GM10248 (cell line): ENCODE results near the gene H2BK1.

Experiments
- CTCF ChIA-PET: fragments of 300-600 bp; sonication (Branson Sonifier 250); formaldehyde crosslinking; extraction: SDS; loops from one replicate; lab custom pipeline; 2021; ENCODE audit warnings: antibody characterized with exemption; lab: Yijun Ruan, JAX
- POLR2A ChIA-PET: fragments of 350-650 bp; sonication (Branson Sonifier 250); formaldehyde crosslinking; extraction: SDS; loops from one replicate; lab custom pipeline; 2020; ENCODE audit warnings: antibody characterized with exemption; lab: Yijun Ruan, JAX
- DNase-seq: peaks from one replicate; pipeline ENCODE4 v3.0.0; 2012; ENCODE audit errors: extremely low spot score
- TF ChIP-seq, protein P1 (sequence below): IDR thresholded peaks from 2 replicates; pipeline ENCODE4 v1.5.1; 2012; ENCODE audit warnings: mild to moderate bottlenecking, low read depth; ENCODE audit errors: extremely low read depth, missing control alignments, control extremely low read depth

Gene H2BK1

DNA sequence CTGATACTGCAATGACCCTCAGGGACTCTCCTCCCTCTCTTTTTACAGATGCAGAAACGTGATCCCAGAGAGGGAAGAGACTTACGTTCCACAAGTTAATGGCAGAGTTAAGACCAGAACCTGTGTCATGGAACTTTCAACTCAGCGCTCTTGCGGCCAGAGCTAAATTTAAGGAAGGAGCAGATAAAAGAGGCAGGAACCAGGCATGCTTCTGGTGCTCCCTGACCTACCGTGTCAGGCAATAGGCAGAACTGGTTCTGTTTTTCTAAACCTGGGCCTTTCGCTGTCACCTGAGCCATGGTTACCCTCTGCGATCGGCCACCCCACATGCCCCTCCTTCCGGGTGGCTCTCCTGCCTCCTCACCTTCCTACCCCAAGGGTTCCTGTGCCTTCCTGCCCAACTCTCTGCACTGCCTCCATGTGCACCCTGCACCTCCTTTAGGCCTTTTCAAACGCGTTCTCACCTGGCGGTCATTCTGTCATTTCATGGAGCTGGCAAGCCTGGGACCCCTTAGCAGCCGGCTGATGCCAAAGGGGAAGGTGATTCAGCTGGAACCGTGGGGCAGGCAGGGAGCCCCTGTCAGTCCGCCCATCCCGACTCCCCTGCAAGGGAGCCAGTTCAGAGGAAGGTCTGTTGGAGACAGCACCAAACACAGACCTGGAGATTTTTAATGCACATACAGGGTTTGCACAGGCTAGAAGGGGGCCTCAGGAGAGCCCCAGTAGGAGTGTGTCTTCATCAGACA is 35.1 kb downstream of the H2BK1 start:
- ChIA-PET CTCF (interaction anchor here (0.9 to 3.5 kb wide), 3 partner anchors 9 to 69 kb away, joined by 3 to 12 read pairs (median 11); no protein-coding TSS in a partner anchor), POLR2A (no interaction called here)
- TF ChIP-seq, protein P1, sequence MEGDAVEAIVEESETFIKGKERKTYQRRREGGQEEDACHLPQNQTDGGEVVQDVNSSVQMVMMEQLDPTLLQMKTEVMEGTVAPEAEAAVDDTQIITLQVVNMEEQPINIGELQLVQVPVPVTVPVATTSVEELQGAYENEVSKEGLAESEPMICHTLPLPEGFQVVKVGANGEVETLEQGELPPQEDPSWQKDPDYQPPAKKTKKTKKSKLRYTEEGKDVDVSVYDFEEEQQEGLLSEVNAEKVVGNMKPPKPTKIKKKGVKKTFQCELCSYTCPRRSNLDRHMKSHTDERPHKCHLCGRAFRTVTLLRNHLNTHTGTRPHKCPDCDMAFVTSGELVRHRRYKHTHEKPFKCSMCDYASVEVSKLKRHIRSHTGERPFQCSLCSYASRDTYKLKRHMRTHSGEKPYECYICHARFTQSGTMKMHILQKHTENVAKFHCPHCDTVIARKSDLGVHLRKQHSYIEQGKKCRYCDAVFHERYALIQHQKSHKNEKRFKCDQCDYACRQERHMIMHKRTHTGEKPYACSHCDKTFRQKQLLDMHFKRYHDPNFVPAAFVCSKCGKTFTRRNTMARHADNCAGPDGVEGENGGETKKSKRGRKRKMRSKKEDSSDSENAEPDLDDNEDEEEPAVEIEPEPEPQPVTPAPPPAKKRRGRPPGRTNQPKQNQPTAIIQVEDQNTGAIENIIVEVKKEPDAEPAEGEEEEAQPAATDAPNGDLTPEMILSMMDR, result no peak
- DNase-seq, result no peak

- POLR2A ChIA-PET, result no interaction called here
- DNase-seq, result no peak
- TF ChIP-seq, protein P1, result no peak
- CTCF ChIA-PET, result interaction anchor here (3.5 kb wide), 1 partner anchor 70 kb away, joined by 11 read pairs; no protein-coding TSS in a partner anchor
These were observed 35.8 kb downstream of the H2BK1 start for GRCh38 chr7:151174246-151175046.

GRCh38 chr7:151173386-151174245 is 36.7 kb downstream of the H2BK1 start:
- DNase-seq, result no peak
- ChIA-PET POLR2A (no interaction called here), CTCF (no interaction called here)
- TF ChIP-seq, protein P1, result no peak

- TF ChIP-seq, protein P1, result peak; percentile 100
- peak; percentile 92 for DNase-seq
- ChIA-PET CTCF (interaction anchor here (0.8 to 1.3 kb wide), 13 partner anchors 9 to 378 kb away, joined by 3 to 9 read pairs (median 3); no protein-coding TSS in a partner anchor), POLR2A (no interaction called here)
These were observed 37.8 kb downstream of the H2BK1 start for GRCh38 chr7:151172273-151173141.

GRCh38 chr7:151168787-151169162 is 41.5 kb downstream of the H2BK1 start:
- CTCF ChIA-PET, result interaction anchor here (0.8 to 4.1 kb wide), 10 partner anchors 9 to 183 kb away, joined by 3 to 19 read pairs (median 3); partner anchors contain the start of genes ABCF2 and H2BK1
- POLR2A ChIA-PET, result no interaction called here
- DNase-seq, result no peak
- TF ChIP-seq, protein P1, result no peak
